C4-2B (cell line): ENCODE measurements around the gene ITIH4.

Experiments
- H3K27ac ChIP-seq: fragments of 450-650 bp; 2 replicates; pipeline ENCODE4 v1.5.1; 2017
- CTCF ChIP-seq: fragments of 450-650 bp; conservative IDR thresholded peaks from 2 replicates; pipeline ENCODE4 v1.5.1; 2017; ENCODE audit warnings: mild to moderate bottlenecking
- ZFX ChIP-seq: fragments of 450-650 bp; IDR thresholded peaks from 2 replicates; pipeline ENCODE4 v1.6.1; 2017

Gene ITIH4

GRCh38 chr3:52839892-52840545 is 9.5 kb upstream of the ITIH4 start:
- no peak overlapping the region for H3K27ac ChIP-seq
- TF ChIP-seq ZFX: no peak
- TF ChIP-seq CTCF: no peak

GRCh38 chr3:52839268-52839575 is 8.8 kb upstream of the ITIH4 start:
- no peak for TF ChIP-seq CTCF
- TF ChIP-seq ZFX: no peak

GRCh38 chr3:52838561-52839267 is 8.2 kb upstream of the ITIH4 start:
- no peak overlapping the region for H3K27ac ChIP-seq
- TF ChIP-seq CTCF: no peak
- TF ChIP-seq ZFX: no peak

More at GRCh38 chr3:52839268-52839575, 8.8 kb upstream of the ITIH4 start:
- no peak overlapping the region for H3K27ac ChIP-seq

- no peak for TF ChIP-seq CTCF
- TF ChIP-seq ZFX: no peak
These were observed 6.5 kb upstream of the ITIH4 start for GRCh38 chr3:52836986-52837385.

GRCh38 chr3:52836471-52836845 is 6.0 kb upstream of the ITIH4 start:
- H3K27ac ChIP-seq: no peak overlapping the region
- TF ChIP-seq CTCF: no peak
- no peak for TF ChIP-seq ZFX

More at GRCh38 chr3:52836986-52837385, 6.5 kb upstream of the ITIH4 start:
- no peak overlapping the region for H3K27ac ChIP-seq

- H3K27ac ChIP-seq: no peak overlapping the region
- TF ChIP-seq CTCF: no peak
- no peak for TF ChIP-seq ZFX
These were observed 5.4 kb upstream of the ITIH4 start for GRCh38 chr3:52835766-52836470.

- TF ChIP-seq ZFX: no peak
- no peak within 1 kb of the TSS for H3K27ac ChIP-seq
These were observed 4.5 kb upstream of the ITIH4 start, which contains the start of gene MUSTN1 for GRCh38 chr3:52834871-52835501. Gene MUSTN1, minus strand, starts transcription at chr3:52835019. Its CDS starts 71 bp downstream, at chr3:52834948.
